H1 (cell line): ENCODE measurements around the gene MCTS1. TPM values are rescaled to one million over a fixed set of nuclear protein-coding genes. Genes with fewer than 3 reads are reported as not detected.

Experiments used
- CTCF ChIA-PET: fragments of 300-600 bp; sonication (Branson Sonifier 250); formaldehyde crosslinking; loops from one replicate; lab custom pipeline; 2021; ENCODE audit not compliant: partially characterized antibody; lab: Charles Lee
- POLR2A ChIA-PET: fragments of 300-600 bp; sonication (Branson Sonifier 250); formaldehyde crosslinking; loops from one replicate; lab custom pipeline; 2021; ENCODE audit warnings: inconsistent platforms; ENCODE audit not compliant: partially characterized antibody; lab: Charles Lee
- DNase-seq, 2 experiments: peaks; one replicate each; pipeline versions ENCODE4 v3.0.0 to v3.0.0-alpha.2; 2010 to 2022; ENCODE audit warnings: low spot score in 2 of 2, low read depth in 1 of 2, mixed read lengths in 1 of 2
- FAIRE-seq: peaks from 2 replicates; lab custom pipeline; 2011; peaks lifted over from hg19 to GRCh38; lab: Jason Lieb, UNC
- H2AFZ ChIP-seq: 2 replicates; pipeline ENCODE4 v1.8.1; 2012; ENCODE audit warnings: low read length, inconsistent platforms
- H2AK5ac ChIP-seq: 2 replicates; pipeline ENCODE4 v1.6.1; 2013; ENCODE audit warnings: low read depth, low read length
- H2BK120ac ChIP-seq: replicated peaks from 2 replicates; pipeline ENCODE3; 2013; ENCODE audit warnings: low read depth, low read length, inconsistent platforms
- H2BK12ac ChIP-seq: 2 replicates; pipeline ENCODE4 v1.6.1; 2013; ENCODE audit warnings: low read depth, low read length
- H2BK15ac ChIP-seq: 2 replicates; pipeline ENCODE4 v1.6.1; 2013; ENCODE audit warnings: low read length
- H2BK20ac ChIP-seq: 2 replicates; pipeline ENCODE4 v1.6.1; 2013; ENCODE audit warnings: low read length
- H2BK5ac ChIP-seq: 2 replicates; pipeline ENCODE4 v1.6.1; 2013; ENCODE audit warnings: low read depth, low read length
- H3K14ac ChIP-seq: 2 replicates; pipeline ENCODE4 v1.6.1; 2013; ENCODE audit warnings: inconsistent platforms; ENCODE audit not compliant: insufficient read length
- H3K18ac ChIP-seq: 2 replicates; pipeline ENCODE4 v1.6.1; 2013; ENCODE audit warnings: low read length; ENCODE audit errors: extremely low read depth
- H3K23ac ChIP-seq: 2 replicates; pipeline ENCODE4 v1.6.1; 2013; ENCODE audit warnings: inconsistent platforms; ENCODE audit not compliant: insufficient read length
- H3K23me2 ChIP-seq: 2 replicates; pipeline ENCODE4 v1.6.1; 2013; ENCODE audit warnings: low read depth, low read length
- H3K27ac ChIP-seq: 2 replicates; pipeline ENCODE4 v1.6.1; 2011; ENCODE audit warnings: low read depth, low read length, inconsistent platforms
- H3K27me3 ChIP-seq, 4 experiments: replicated peaks in 1 of 4; 1 replicate in 1 of 4; 2 replicates in 3 of 4; pipeline versions ENCODE4 v1.6.1 to v1.8.1; 2011 to 2013; ENCODE audit warnings: low read length in 3 of 4, mild to moderate bottlenecking in 3 of 4, inconsistent platforms in 2 of 4, mixed read lengths in 2 of 4, moderate library complexity in 1 of 4; ENCODE audit not compliant: control insufficient read depth in 3 of 4, insufficient read depth in 3 of 4; ENCODE audit errors: extremely low read depth in 1 of 4
- H3K36me3 ChIP-seq, 4 experiments: 2 replicates each; pipeline versions ENCODE4 v1.6.1 to v1.8.1; 2011 to 2013; ENCODE audit warnings: mild to moderate bottlenecking in 4 of 4, low read length in 3 of 4, moderate library complexity in 2 of 4, control low read depth in 1 of 4, inconsistent platforms in 1 of 4; ENCODE audit not compliant: insufficient read depth in 4 of 4, control insufficient read depth in 2 of 4
- H3K4ac ChIP-seq: replicated peaks from 2 replicates; pipeline ENCODE3; 2013; ENCODE audit warnings: low read length, low read depth, mixed read lengths, inconsistent platforms; ENCODE audit not compliant: insufficient read length
- H3K4me1 ChIP-seq, 4 experiments: replicated peaks in 1 of 4; 1 replicate in 1 of 4; 2 replicates in 3 of 4; pipeline versions ENCODE4 v1.6.1 to v1.8.1; 2011 to 2013; ENCODE audit warnings: low read length in 3 of 4, inconsistent platforms in 2 of 4, mixed read lengths in 1 of 4; ENCODE audit not compliant: insufficient read depth in 4 of 4, control insufficient read depth in 3 of 4
- H3K4me2 ChIP-seq, 2 experiments: 2 replicates each; pipeline versions ENCODE4 v1.6.1 to v1.8.1; 2011 to 2013; ENCODE audit warnings: low read depth in 2 of 2, low read length in 2 of 2, control low read depth in 1 of 2, inconsistent platforms in 1 of 2, mild to moderate bottlenecking in 1 of 2; ENCODE audit not compliant: insufficient read depth in 1 of 2
- H3K4me3 ChIP-seq, 4 experiments: fragments of 200-600, 300-600 bp in 1 of 4; sonication (generic), shearing (Covaris generic), sonication (Bioruptor Twin) in 1 of 4; 2 replicates each; pipeline versions ENCODE4 v1.5.1 to v1.8.1; 2011 to 2016; ENCODE audit warnings: low read length in 4 of 4, low read depth in 3 of 4, control low read depth in 2 of 4, inconsistent platforms in 2 of 4, mild to moderate bottlenecking in 2 of 4, mixed read lengths in 1 of 4, moderate library complexity in 1 of 4; ENCODE audit not compliant: insufficient read depth in 2 of 4; ENCODE audit errors: extremely low read depth in 1 of 4
- H3K56ac ChIP-seq: replicated peaks from 2 replicates; pipeline ENCODE3; 2013; ENCODE audit warnings: low read depth, mild to moderate bottlenecking, mixed read lengths, low read length, inconsistent platforms; ENCODE audit not compliant: insufficient read length
- H3K79me1 ChIP-seq: 2 replicates; pipeline ENCODE4 v1.6.1; 2013; ENCODE audit warnings: low read depth, low read length, control low read depth
- H3K79me2 ChIP-seq, 2 experiments: 2 replicates each; pipeline versions ENCODE4 v1.6.1 to v1.8.1; 2012 to 2013; ENCODE audit warnings: low read length in 2 of 2, mild to moderate bottlenecking in 2 of 2, inconsistent platforms in 1 of 2; ENCODE audit not compliant: insufficient read depth in 2 of 2, control insufficient read depth in 1 of 2
- H3K9ac ChIP-seq, 4 experiments: replicated peaks in 1 of 4; 1 replicate in 1 of 4; 2 replicates in 3 of 4; pipeline versions ENCODE4 v1.6.1 to v1.8.1; 2011 to 2013; ENCODE audit warnings: low read depth in 3 of 4, low read length in 3 of 4, control low read depth in 2 of 4, mild to moderate bottlenecking in 2 of 4, moderate library complexity in 2 of 4, inconsistent platforms in 1 of 4; ENCODE audit errors: extremely low read depth in 1 of 4
- H3K9me3 ChIP-seq, 2 experiments: 2 replicates each; pipeline versions ENCODE4 v1.6.1 to v1.8.1; 2012 to 2013; ENCODE audit warnings: mild to moderate bottlenecking in 2 of 2, moderate library complexity in 2 of 2, control low read depth in 1 of 2, inconsistent platforms in 1 of 2, low read depth in 1 of 2, low read length in 1 of 2, mixed read lengths in 1 of 2; ENCODE audit not compliant: insufficient read depth in 2 of 2
- H4K20me1 ChIP-seq, 2 experiments: replicated peaks in 1 of 2; 2 replicates each; pipeline versions ENCODE3 to v1.8.1; 2011 to 2013; ENCODE audit warnings: inconsistent platforms in 2 of 2, low read length in 2 of 2, mild to moderate bottlenecking in 1 of 2; ENCODE audit not compliant: insufficient read depth in 2 of 2, control insufficient read depth in 1 of 2
- H4K5ac ChIP-seq: 2 replicates; pipeline ENCODE4 v1.6.1; 2013; ENCODE audit warnings: low read length, low read depth, mixed read lengths, inconsistent platforms; ENCODE audit not compliant: insufficient read length
- H4K8ac ChIP-seq: 2 replicates; pipeline ENCODE4 v1.8.0; 2013; ENCODE audit warnings: mild to moderate bottlenecking, moderate library complexity, low read length, inconsistent platforms; ENCODE audit not compliant: insufficient read depth; ENCODE audit errors: extremely low read depth
- H4K91ac ChIP-seq: replicated peaks from 2 replicates; pipeline ENCODE3; 2013; ENCODE audit warnings: low read length, mixed read lengths, inconsistent platforms; ENCODE audit not compliant: insufficient read length
- BRCA1 ChIP-seq: IDR thresholded peaks from 2 replicates; pipeline ENCODE4 v1.6.1; 2012; ENCODE audit warnings: low read depth, low read length, improper control_type of control experiment
- CTBP2 ChIP-seq: IDR thresholded peaks from 2 replicates; pipeline ENCODE4 v1.7.0; 2011; ENCODE audit warnings: borderline replicate concordance, mild to moderate bottlenecking, moderate library complexity, mixed read lengths, low read length; ENCODE audit not compliant: insufficient read depth, insufficient read length
- GABPA ChIP-seq: IDR thresholded peaks from 2 replicates; pipeline ENCODE4 v1.6.1; 2011; ENCODE audit warnings: mild to moderate bottlenecking, low read length, moderate library complexity, borderline replicate concordance; ENCODE audit not compliant: insufficient read depth
- KDM4A ChIP-seq: IDR thresholded peaks from one replicate; pipeline ENCODE4 v1.7.1; 2012; ENCODE audit warnings: low read depth, mild to moderate bottlenecking, moderate library complexity, low read length, inconsistent platforms; ENCODE audit not compliant: severe bottlenecking
- NANOG ChIP-seq: IDR thresholded peaks from 2 replicates; pipeline ENCODE4 v1.6.1; 2011; ENCODE audit warnings: low read length, low read depth, mild to moderate bottlenecking, inconsistent platforms; ENCODE audit not compliant: insufficient read depth, poor library complexity, severe bottlenecking
- PHF8 ChIP-seq: fragments of 200-600 bp; sonication (generic); conservative IDR thresholded peaks from 2 replicates; pipeline ENCODE4 v1.7.1; 2012; ENCODE audit warnings: low read depth, mild to moderate bottlenecking, inconsistent platforms, low read length, moderate library complexity
- POLR2AphosphoS5 ChIP-seq: IDR thresholded peaks from 2 replicates; pipeline ENCODE4 v1.6.1; 2011; ENCODE audit warnings: low read depth, low read length
- SIN3A ChIP-seq, 2 experiments: IDR thresholded peaks in 1 of 2; conservative IDR thresholded peaks in 1 of 2; 2 replicates each; pipeline ENCODE4 v1.6.1; 2011 to 2012; ENCODE audit warnings: low read length in 2 of 2, improper control_type of control experiment in 1 of 2, low read depth in 1 of 2, mild to moderate bottlenecking in 1 of 2
- SP1 ChIP-seq: IDR thresholded peaks from 2 replicates; pipeline ENCODE4 v1.6.1; 2011; ENCODE audit warnings: low read depth, low read length
- SP4 ChIP-seq: IDR thresholded peaks from 2 replicates; pipeline ENCODE4 v1.6.1; 2012; ENCODE audit warnings: low read length, inconsistent platforms
- SUZ12 ChIP-seq: fragments of 200-600 bp; sonication (generic); IDR thresholded peaks from 2 replicates; pipeline ENCODE4 v1.6.1; 2012; ENCODE audit warnings: mild to moderate bottlenecking, inconsistent platforms, low read length, moderate library complexity, mixed read lengths
- WGBS, 2 experiments: shearing (Covaris generic) in 1 of 2; methylation state at CpG; one replicate each; pipeline versions ENCODE4 v1.1.6 to v1.1.7; 2013 to 2015; ENCODE audit warnings: low lambda C conversion rate in 2 of 2, mixed read lengths in 2 of 2, inconsistent platforms in 1 of 2, low coverage in 1 of 2, missing lambda C conversion rate in 1 of 2; ENCODE audit not compliant: insufficient replicate concordance in 2 of 2, insufficient coverage in 1 of 2, insufficient read length in 1 of 2; ENCODE audit errors: extremely low coverage in 1 of 2, missing lambda C conversion rate in 1 of 2; 5-methylcytosine and 5-hydroxymethylcytosine counted together
- polyA plus RNA-seq, 7 experiments: library from polyadenylated mRNA; depleted of rRNA in 3 of 7; stranded (reverse) in 5 of 7; unstranded in 2 of 7; fragments of >200 nt in 5 of 7; fragments of 200-250 nt in 2 of 7; gene quantifications; 1 replicate in 5 of 7; 2 replicates in 1 of 7; 4 replicates in 1 of 7; pipeline versions ENCODE4 v1.2.1 to v1.2.3, GENCODE V29; 2011 to 2013; ENCODE audit warnings: missing spikeins in 2 of 7, mixed read lengths in 2 of 7
- total RNA-seq: library from RNA; stranded (reverse); fragmentation: NEBNext Ultra II Directional; extraction: Animal tissue kit (Norgen Biotek cat#: 25700); gene quantifications from 2 replicates; pipeline ENCODE4 v1.2.1, GENCODE V29; 2021

MCTS1 gene
- total and polyA plus RNA-seq, 2 of the 8 experiments (the other 6 are each of a cell fraction or from before 2014, with no cell fraction given) = 19.2 to 31.6 TPM

GRCh38 chrX:120556251-120556650 is 47.6 kb upstream of the MCTS1 start:
- H3K4me1 ChIP-seq = no peaks in the 10 kb centered on the region
- no peak overlapping the region for H4K5ac ChIP-seq
- TF ChIP-seq GABPA = no peak
- no peak for TF ChIP-seq BRCA1
- no peak for TF ChIP-seq PHF8
- TF ChIP-seq KDM4A = no peak
- no peak for TF ChIP-seq NANOG
- TF ChIP-seq POLR2AphosphoS5 = no peak
- no peak for TF ChIP-seq SP4
- TF ChIP-seq SUZ12 = no peak
- TF ChIP-seq CTBP2 = no peak
- TF ChIP-seq SP1 = no peak
- no peak for TF ChIP-seq SIN3A (conservative IDR thresholded peaks at IDR 0.05 in 1 of 2, IDR thresholded peaks at IDR 0.05 in 1 of 2; ENCODE audit: low read depth in 1 of 2, low read length in 2 of 2)

More at GRCh38 chrX:120556251-120556650, 47.6 kb upstream of the MCTS1 start:
- no peak overlapping the region for H3K56ac ChIP-seq
- H3K79me2 ChIP-seq = peaks cover 0 to 25% of the 10 kb centered on the region in 2 experiments; a peak in 2 of 4 replicates
- H2AFZ ChIP-seq = no peak overlapping the region
- H3K79me1 ChIP-seq = no peaks in the 10 kb centered on the region
- H2BK20ac ChIP-seq = no peak overlapping the region
- H3K9ac ChIP-seq = no peak overlapping the region
- no peak overlapping the region for H2AK5ac ChIP-seq
- POLR2A ChIA-PET = no interaction called here
- FAIRE-seq (no peak), DNase-seq (no peak)
- 92% methylated on average over 5 of the region's 5 CpGs; no CpG with 5 or more reads in 1 of the 2 experiments for WGBS, 2 experiments
- H3K36me3 ChIP-seq = peaks cover 0 to 25% (median 1%) of the 10 kb centered on the region in 4 experiments; a peak in 2 of 8 replicates
- H3K4me2 ChIP-seq = no peak overlapping the region
- H3K9me3 ChIP-seq = no peaks in the 10 kb centered on the region
- H4K8ac ChIP-seq = no peak overlapping the region
- peaks cover 4% of the 10 kb centered on the region; the same call in 1 of the 2 replicates for H3K23me2 ChIP-seq
- no peak overlapping the region for H3K14ac ChIP-seq
- no peak overlapping the region for H3K4me3 ChIP-seq
- H3K18ac ChIP-seq = no peak overlapping the region
- H3K4ac ChIP-seq = no peak overlapping the region
- no peak overlapping the region for H2BK12ac ChIP-seq
- H4K91ac ChIP-seq = no peak overlapping the region
- no peaks in the 10 kb centered on the region for H4K20me1 ChIP-seq
- no peak overlapping the region for H3K27ac ChIP-seq
- H2BK5ac ChIP-seq = no peak overlapping the region
- no peak overlapping the region for H3K23ac ChIP-seq
- H2BK120ac ChIP-seq = no peak overlapping the region
- no peak overlapping the region for H2BK15ac ChIP-seq
- no peaks in the 10 kb centered on the region for H3K27me3 ChIP-seq
- CTCF ChIA-PET = no interaction called here
